Measurements from ENCODE around the gene FST.

The FST gene

GRCh38 chr5:53475320-53475719 is 5.1 kb upstream of the FST start:
- Mint-ChIP-seq H3K9me3 (no peaks in the 10 kb centered on the region), H3K36me3 (ENCODE audit: low read depth) (no peaks in the 10 kb centered on the region), H3K4me3 (no peak overlapping the region), H3K27ac (no peak overlapping the region), H3K4me1 (peaks cover 13% of the 10 kb centered on the region), H3K27me3 (ENCODE audit: low read depth) (peaks cover 17% of the 10 kb centered on the region)
- no peak for TF ChIP-seq CTCF (IDR thresholded peaks at IDR 0.05; ENCODE audit: unreplicated experiment in 3 of 3)

GRCh38 chr5:53476019-53476418 is 4.4 kb upstream of the FST start:
- Mint-ChIP-seq H3K36me3 (ENCODE audit: low read depth) (no peaks in the 10 kb centered on the region), H3K4me3 (no peak overlapping the region), H3K9me3 (no peaks in the 10 kb centered on the region), H3K27ac (no peak overlapping the region), H3K27me3 (ENCODE audit: low read depth) (peaks cover 21% of the 10 kb centered on the region), H3K4me1 (peaks cover 13% of the 10 kb centered on the region)
- no peak for TF ChIP-seq CTCF (IDR thresholded peaks at IDR 0.05; ENCODE audit: unreplicated experiment in 3 of 3)

GRCh38 chr5:53476531-53477480 is 3.6 kb upstream of the FST start:
- Mint-ChIP-seq H3K9me3 (no peaks in the 10 kb centered on the region), H3K4me1 (peaks cover 13% of the 10 kb centered on the region), H3K36me3 (ENCODE audit: low read depth) (no peaks in the 10 kb centered on the region), H3K4me3 (no peak overlapping the region), H3K27ac (peak overlapping the region in 1 of 3 experiments; percentile 27), H3K27me3 (ENCODE audit: low read depth) (peaks cover 27% of the 10 kb centered on the region)
- no peak for TF ChIP-seq CTCF (IDR thresholded peaks at IDR 0.05; ENCODE audit: unreplicated experiment in 3 of 3)

GRCh38 chr5:53478411-53479044 is 1.9 kb upstream of the FST start:
- peak; percentile 36 to 59 (median 41) for TF ChIP-seq CTCF (IDR thresholded peaks at IDR 0.05; ENCODE audit: unreplicated experiment in 3 of 3)
- H3K9me3 Mint-ChIP-seq: no peaks in the 10 kb centered on the region
- peaks cover 7% of the 10 kb centered on the region for H3K36me3 Mint-ChIP-seq (ENCODE audit: low read depth)
- peak overlapping the region; percentile 88 to 95 (median 93) for H3K4me3 Mint-ChIP-seq
- H3K27me3 Mint-ChIP-seq (ENCODE audit: low read depth): peaks cover 39% of the 10 kb centered on the region
- peaks cover 21% of the 10 kb centered on the region for H3K4me1 Mint-ChIP-seq
- peak overlapping the region; percentile 9 to 94 (median 91) for H3K27ac Mint-ChIP-seq

GRCh38 chr5:53479045-53479589 is 1.3 kb upstream of the FST start:
- H3K27ac Mint-ChIP-seq: peak overlapping the region; percentile 82 to 94 (median 91)
- H3K36me3 Mint-ChIP-seq (ENCODE audit: low read depth): peaks cover 13% of the 10 kb centered on the region
- H3K27me3 Mint-ChIP-seq (ENCODE audit: low read depth): peaks cover 45% of the 10 kb centered on the region

More at GRCh38 chr5:53479045-53479589, 1.3 kb upstream of the FST start:
- Mint-ChIP-seq H3K4me3 (peak overlapping the region; percentile 88 to 95 (median 93)), H3K9me3 (no peaks in the 10 kb centered on the region), H3K4me1 (peaks cover 27% of the 10 kb centered on the region)
- TF ChIP-seq CTCF (IDR thresholded peaks at IDR 0.05; ENCODE audit: unreplicated experiment in 3 of 3): no peak

Data from nephron (organoid).